Measurements from ENCODE around the gene VILL. TPM values are rescaled to one million over a fixed set of nuclear protein-coding genes. Genes with fewer than 3 reads are reported as not detected.

VILL gene
- total and polyA plus RNA-seq, 2 donors (not counting 3 experiments of a cell fraction or from before 2014, with no cell fraction given) = 9.0 to 10.0 TPM

- intact Hi-C loops (cut with micrococcal nuclease) = no loop called here
- Histone ChIP-seq H3K4me3 (replicated peaks in 1 of 3; ENCODE audit: insufficient read depth in 1 of 3, low read depth in 1 of 3, low read length in 3 of 3) (no peak overlapping the region), H3K27me3 (ENCODE audit: control insufficient read depth in 2 of 2, insufficient read depth in 2 of 2, low read length in 2 of 2) (peaks cover 9 to 10% of the 10 kb centered on the region in 2 experiments), H3K36me3 (ENCODE audit: control insufficient read depth in 2 of 2, extremely low read depth in 1 of 2, insufficient read depth in 2 of 2, low read length in 2 of 2) (no peaks in the 10 kb centered on the region), H3K27ac (ENCODE audit: insufficient read depth, low read depth, low read length) (no peak overlapping the region), H3K9ac (replicated peaks; ENCODE audit: extremely low read depth, insufficient read depth, low read length) (no peak overlapping the region), H4K20me1 (replicated peaks; ENCODE audit: control insufficient read depth, extremely low read depth, insufficient read depth, low read length) (no peaks in the 10 kb centered on the region), H3K9me1 (replicated peaks; ENCODE audit: control insufficient read depth, extremely low read depth, insufficient read depth, low read length) (no peaks in the 10 kb centered on the region), H3K4me2 (ENCODE audit: insufficient read depth, low read length) (no peak overlapping the region), H3K4me1 (ENCODE audit: control insufficient read depth, extremely low read depth, insufficient read depth, low read length) (peaks cover 9% of the 10 kb centered on the region), H3K79me2 (ENCODE audit: control insufficient read depth, insufficient read depth, low read length) (no peaks in the 10 kb centered on the region), H2AFZ (ENCODE audit: low read depth, low read length) (no peak overlapping the region), H3K9me3 (replicated peaks; ENCODE audit: control insufficient read depth, insufficient read depth, low read length) (no peaks in the 10 kb centered on the region)
- POLR2A ChIA-PET = no interaction called here
- no peak for TF ChIP-seq JUN (IDR thresholded peaks at IDR 0.05; ENCODE audit: borderline replicate concordance, insufficient read depth, insufficient read length, low read depth)
- TF ChIP-seq FOS (IDR thresholded peaks at IDR 0.05; ENCODE audit: borderline replicate concordance, insufficient read depth, low read length) = no peak
- TF ChIP-seq POLR2AphosphoS5 (IDR thresholded peaks at IDR 0.05; ENCODE audit: insufficient read depth, low read depth, low read length) = no peak
- TF ChIP-seq EZH2 (IDR thresholded peaks at IDR 0.05; ENCODE audit: borderline replicate concordance, low read depth, low read length, severe bottlenecking) = no peak
- TF ChIP-seq MAX (IDR thresholded peaks at IDR 0.05; ENCODE audit: insufficient read depth, insufficient read length) = no peak
- no peak for TF ChIP-seq GATA2 (IDR thresholded peaks at IDR 0.05; ENCODE audit: insufficient read depth, insufficient read length, low read depth, low read length)
- no peak for TF ChIP-seq MYC (IDR thresholded peaks at IDR 0.05; ENCODE audit: low read depth, low read length)
- TF ChIP-seq POLR2A (IDR thresholded peaks at IDR 0.05; ENCODE audit: low read depth, low read length) = no peak
- no peak for TF ChIP-seq CTCF (IDR thresholded peaks at IDR 0.05; ENCODE audit: extremely low read depth in 1 of 2, insufficient read depth in 1 of 2, low read depth in 1 of 2, low read length in 2 of 2)
- CTCF ChIA-PET = no interaction called here
- dilution Hi-C loops (cut with MboI; ENCODE audit: extremely low pct_ligation_motif_present, low sequenced_read_pairs) = no loop called here
- DNase-seq (ENCODE audit: low read depth, low spot score) (no peak), FAIRE-seq (no peak)
- no TSS peak for BruUV-seq (replicated peaks)
Measured at GRCh38 chr3:38036286-38036685, 45.7 kb downstream of the VILL start.
